GM19099 (cell line): Measurements from ENCODE around the gene HOXB4.

ENCODE experiments used
- POLR2A ChIP-seq: IDR thresholded peaks from 3 replicates; pipeline ENCODE4 v1.6.1; 2011; ENCODE audit warnings: low read depth; ENCODE audit not compliant: insufficient read length; ENCODE audit errors: extremely low read depth

HOXB4 gene

GRCh38 chr17:48526608-48527546 lies 51.3 kb downstream of the HOXB4 start:
- TF ChIP-seq POLR2A: no peak
